HepG2 (cell line): ENCODE measurements around the gene MEGF10. TPM values are rescaled to one million over a fixed set of nuclear protein-coding genes. Genes with fewer than 3 reads are reported as not detected.
"Not testable (repeated sequence)": the region's sequence is repeated elsewhere in the genome, so short reads cannot be mapped to it uniquely, and the experiment has no call there.

Experiments used
- ATAC-seq: fragments of 200-7000 bp; cut with Tn5 transposase; 3 replicates; pipeline ENCODE4 v1.9.1; 2020; ENCODE audit warnings: mild to moderate bottlenecking, moderate library complexity
- BruUV-seq: library from RNA; stranded (reverse); fragments of 400-500 nt; replicated peaks from 2 replicates; lab custom pipeline; 2021; lab: Mats Ljungman, UMichigan
- CTCF ChIA-PET: fragments of 300-600 bp; formaldehyde crosslinking; extraction: SDS; loops from one replicate; lab custom pipeline; 2021; ENCODE audit warnings: low total read pairs, inconsistent platforms, low intra/inter-chr PET ratio; lab: Yijun Ruan, JAX
- POLR2A ChIA-PET: fragments of 350-600 bp; sonication (Branson Sonifier 250); formaldehyde crosslinking; loops from one replicate; lab custom pipeline; 2020; ENCODE audit warnings: antibody characterized with exemption, inconsistent platforms; lab: Yijun Ruan, JAX
- DNase-seq: peaks from one replicate; pipeline ENCODE4 v3.0.0-alpha.2; 2015; ENCODE audit warnings: low spot score
- FAIRE-seq: peaks from 3 replicates; lab custom pipeline; 2011; peaks lifted over from hg19 to GRCh38; lab: Jason Lieb, UNC
- H2AFZ ChIP-seq: one replicate; pipeline ENCODE4 v1.6.1; 2011; ENCODE audit warnings: low read length, inconsistent platforms
- H3K27ac ChIP-seq: fragments of 300-600 bp; 3 replicates; pipeline ENCODE4 v1.8.0; 2011; ENCODE audit warnings: mixed run types, mild to moderate bottlenecking, mixed read lengths, low read length, inconsistent platforms; ENCODE audit not compliant: insufficient read depth; ENCODE audit errors: extremely low read length
- H3K27me3 ChIP-seq, 2 experiments: fragments of 200-600 bp in 1 of 2; 2 replicates in 1 of 2; 3 replicates in 1 of 2; pipeline versions ENCODE4 v1.6.0 to v1.8.0; 2011; ENCODE audit warnings: low read length in 2 of 2, mild to moderate bottlenecking in 2 of 2, moderate library complexity in 2 of 2, inconsistent platforms in 1 of 2; ENCODE audit not compliant: insufficient read depth in 2 of 2, control insufficient read depth in 1 of 2
- H3K36me3 ChIP-seq, 2 experiments: fragments of 200-600 bp in 1 of 2; replicated peaks in 1 of 2; 2 replicates in 1 of 2; 3 replicates in 1 of 2; pipeline versions ENCODE4 v1.5.1 to v1.8.0; 2011; ENCODE audit warnings: low read length in 2 of 2, inconsistent platforms in 1 of 2; ENCODE audit not compliant: insufficient read depth in 2 of 2, control insufficient read depth in 1 of 2
- H3K4me1 ChIP-seq: 2 replicates; pipeline ENCODE4 v1.5.1; 2012; ENCODE audit warnings: low read length, inconsistent platforms; ENCODE audit not compliant: insufficient read depth
- H3K4me2 ChIP-seq: 2 replicates; pipeline ENCODE4 v1.6.0; 2011; ENCODE audit warnings: low read depth, low read length, inconsistent platforms
- H3K4me3 ChIP-seq, 3 experiments: fragments of 200-600 bp in 1 of 3; sonication (generic), shearing (Covaris generic) in 1 of 3; replicated peaks in 1 of 3; 2 replicates each; pipeline ENCODE4 v1.5.1; 2011 to 2016; ENCODE audit warnings: low read length in 3 of 3, inconsistent platforms in 2 of 3, low read depth in 2 of 3, mild to moderate bottlenecking in 2 of 3, control low read depth in 1 of 3, mixed read lengths in 1 of 3; ENCODE audit not compliant: insufficient read depth in 1 of 3
- H3K79me2 ChIP-seq: one replicate; pipeline ENCODE4 v1.6.1; 2011; ENCODE audit warnings: low read length, inconsistent platforms; ENCODE audit not compliant: insufficient read depth
- H3K9ac ChIP-seq: 2 replicates; pipeline ENCODE4 v1.6.0; 2011; ENCODE audit warnings: mild to moderate bottlenecking, low read depth, low read length, inconsistent platforms; ENCODE audit not compliant: insufficient read depth
- H3K9me3 ChIP-seq: 2 replicates; pipeline ENCODE4 v1.5.1; 2012; ENCODE audit warnings: mild to moderate bottlenecking, low read length
- H4K20me1 ChIP-seq: 2 replicates; pipeline ENCODE4 v1.6.0; 2011; ENCODE audit warnings: inconsistent platforms, mild to moderate bottlenecking, low read length, moderate library complexity; ENCODE audit not compliant: insufficient read depth
- ATF7 ChIP-seq, 2 experiments: fragments of 450-650 bp in 1 of 2; sonication (generic) in 1 of 2; formaldehyde crosslinking in 1 of 2; IDR thresholded peaks; 2 replicates each; pipeline versions ENCODE4 v1.4.0 to v1.6.1; 2016 to 2020; ENCODE audit warnings: antibody characterized with exemption in 1 of 2, mild to moderate bottlenecking in 1 of 2, missing genetic modification reagents in 1 of 2
- RFXAP ChIP-seq: sonication (generic); formaldehyde crosslinking; IDR thresholded peaks from 2 replicates; pipeline ENCODE4 v1.4.0; 2020; ENCODE audit warnings: missing genetic modification reagents, borderline replicate concordance
- WGBS: methylation state at CpG from one replicate; pipeline ENCODE4 v1.1.6; 2017; ENCODE audit warnings: low lambda C conversion rate; 5-methylcytosine and 5-hydroxymethylcytosine counted together
- in situ Hi-C: cut with HindIII; loops from 2 replicates; pipeline ENCODE4 v1.10.0; 2017; ENCODE audit warnings: low pct_unique_long_range_greater_than_20kb; ENCODE audit not compliant: extremely low pct_ligation_motif_present
- intact Hi-C: fragments of 100-400 bp; cut with micrococcal nuclease; formaldehyde crosslinking; loops from one replicate; pipeline ENCODE4 v1.10.0; 2022; ENCODE audit not compliant: unreplicated experiment
- polyA plus RNA-seq, 8 experiments: library from polyadenylated mRNA; depleted of rRNA in 3 of 8; stranded (reverse) in 7 of 8; unstranded in 1 of 8; fragments of >200 nt; fragmentation: Illumina TruSeq in 4 of 8; extraction: Trizol in 4 of 8; gene quantifications; 2 replicates each; pipeline versions ENCODE4 v1.2.1 to v1.2.3, GENCODE V29; 2011 to 2016; ENCODE audit warnings: low read depth in 4 of 8, missing spikeins in 1 of 8, mixed read lengths in 1 of 8; ENCODE audit not compliant: insufficient read depth in 1 of 8
- total RNA-seq, 5 experiments: library from RNA; depleted of rRNA; stranded (reverse); fragments of >200 nt; fragmentation: Illumina TruSeq; extraction: Trizol; gene quantifications; 2 replicates each; pipeline ENCODE4 v1.2.3, GENCODE V29; 2016; ENCODE audit warnings: low read depth in 1 of 5

Gene MEGF10
- total and polyA plus RNA-seq, 2 of the 13 experiments (the other 11 are each of a cell fraction or from before 2014, with no cell fraction given): not detected

DNA sequence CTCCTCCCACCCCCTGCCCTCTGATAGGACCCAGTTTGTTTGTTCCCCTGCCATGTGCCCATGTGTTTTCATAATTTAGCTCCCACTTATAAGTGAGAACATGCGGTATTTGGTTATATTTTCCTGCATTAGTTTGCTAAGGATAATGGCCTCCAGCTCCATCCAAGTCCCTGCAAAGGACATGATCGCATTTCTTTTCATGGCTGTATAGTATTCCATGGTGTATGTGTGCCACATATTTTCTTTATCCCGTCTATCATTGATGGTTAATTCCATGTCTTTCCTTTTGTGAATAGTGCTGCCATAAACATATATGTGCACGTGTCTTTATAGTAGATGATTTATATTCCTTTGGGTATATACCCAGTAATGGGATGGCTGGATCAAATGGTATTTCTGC lies 19.9 kb upstream of the MEGF10 start:
- H4K20me1 ChIP-seq, FAIRE-seq, BruUV-seq, CTCF ChIA-PET, ATAC-seq, POLR2A ChIA-PET, H3K27me3 ChIP-seq, H2AFZ ChIP-seq, H3K4me1 ChIP-seq, H3K27ac ChIP-seq, H3K79me2 ChIP-seq, H3K9me3 ChIP-seq, H3K4me2 ChIP-seq, intact Hi-C loops, in situ Hi-C loops, H3K9ac ChIP-seq, H3K4me3 ChIP-seq, DNase-seq, H3K36me3 ChIP-seq: not testable (repeated sequence)
- WGBS: 18% methylated on average over 4 of the region's 4 CpGs

GRCh38 chr5:127275641-127276193 lies 14.9 kb upstream of the MEGF10 start:
- in situ Hi-C loops: no loop called here
- TF ChIP-seq RFXAP (CRISPR knock-in tag) (no peak), ATF7 (IDR thresholded peaks at IDR 0.05) (peak; percentile 69), ATF7 (CRISPR knock-in tag; IDR thresholded peaks at IDR 0.05) (no peak)
- CTCF ChIA-PET: no interaction called here
- Histone ChIP-seq H3K9ac (no peak overlapping the region), H2AFZ (no peak overlapping the region), H3K36me3 (no peaks in the 10 kb centered on the region), H3K9me3 (no peaks in the 10 kb centered on the region), H3K4me2 (no peak overlapping the region), H3K27ac (no peak overlapping the region), H3K4me1 (no peaks in the 10 kb centered on the region), H3K4me3 (no peak overlapping the region), H4K20me1 (no peaks in the 10 kb centered on the region), H3K27me3 (0 out of 5 replicates have a peak, but pooled peaks cover 0 to 4% of the 10 kb centered on the region in 2 experiments), H3K79me2 (no peaks in the 10 kb centered on the region)
- intact Hi-C loops: no loop called here
- no peak for DNase-seq
- WGBS: 2% methylated on average over 2 of the region's 2 CpGs
- BruUV-seq: no TSS peak
- FAIRE-seq: no peak
- POLR2A ChIA-PET: no interaction called here
- ATAC-seq: no peak
